Activated CD4-positive, alpha-beta T cell treated with anti-CD3 and anti-CD28 coated beads, Interleukin-2, Interleukin-4, amounts not matched to agents 100 ng/mL and 50 ng/mL, durations not matched to agents 16 hours and 8 hours (primary cell): Measurements from ENCODE around the gene PRKN.
A peak's percentile ranks its signal among the peaks of the same experiment; 100 is the strongest.

ENCODE experiments used
- DNase-seq: peaks from one replicate; pipeline ENCODE4 v3.0.0-alpha.2; 2020; ENCODE audit warnings: low spot score

The PRKN gene

DNA sequence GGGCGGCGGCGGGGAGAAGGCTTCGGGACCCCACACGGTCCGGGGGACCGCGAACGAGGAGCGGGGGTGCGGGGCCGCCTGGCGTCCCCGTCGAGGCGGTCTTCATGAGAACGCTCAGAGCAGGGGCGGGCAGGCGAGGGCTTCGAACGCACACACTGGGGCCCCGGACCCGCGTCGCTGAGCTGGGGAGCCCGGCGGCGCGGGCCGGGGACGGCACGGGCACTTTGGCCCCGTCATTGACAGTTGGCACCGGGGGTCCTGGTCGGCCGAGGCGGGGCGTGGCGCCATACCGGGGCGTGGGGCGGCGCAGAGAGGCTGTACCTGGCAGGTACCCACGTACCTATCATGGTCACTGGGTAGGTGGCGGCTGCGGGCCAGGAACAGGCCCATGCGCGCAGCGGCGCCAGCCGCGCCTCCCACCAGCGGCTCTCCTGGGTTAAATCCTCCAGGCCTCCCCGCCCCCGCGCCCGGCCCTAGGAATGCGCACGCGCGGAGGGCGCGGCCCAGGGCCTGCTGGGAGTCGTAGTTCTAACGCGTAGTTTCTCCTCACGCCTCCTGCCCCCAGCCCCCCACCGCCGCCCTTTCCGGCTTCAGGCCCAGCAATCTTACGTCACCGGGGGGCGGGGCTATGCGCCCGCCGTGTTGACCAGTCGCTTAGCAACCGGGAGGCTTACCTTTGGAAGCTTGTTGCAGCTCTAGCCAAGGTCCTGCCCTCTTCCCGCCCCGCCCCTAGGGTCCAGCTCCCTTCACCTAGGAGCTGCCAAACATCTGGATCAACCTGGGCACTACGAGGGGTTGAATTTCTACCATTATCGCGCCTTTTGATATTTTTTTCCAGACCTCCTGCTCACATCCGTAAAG, at the start of gene PRKN, which contains the start of gene PACRG:
Gene PRKN (minus strand): TSS at position 445 of the 861 bp plus-strand sequence.
Gene PACRG (plus strand): TSS at position 653 of the 861 bp plus-strand sequence.
- DNase-seq, result peak; percentile 95

DNA sequence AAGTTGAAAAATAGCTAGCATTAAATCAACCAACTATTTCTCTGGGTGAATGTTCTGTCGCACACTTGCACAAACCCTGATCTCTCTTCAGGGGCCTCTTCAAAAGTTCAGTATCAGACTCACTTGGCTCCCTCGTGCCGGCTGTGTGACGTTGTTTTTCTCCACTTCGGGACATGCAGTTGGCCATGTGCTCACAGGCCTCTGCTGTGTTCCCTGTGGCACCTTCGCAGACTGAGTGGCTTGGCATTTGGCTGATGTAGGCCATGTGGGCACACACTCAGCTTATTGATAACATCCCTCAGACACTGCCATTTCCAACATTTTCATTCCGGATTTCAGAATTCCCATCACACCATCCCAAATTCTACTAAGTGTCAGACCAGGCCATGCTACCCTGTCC, 49.5 kb upstream of the PRKN start:
- DNase-seq, result no peak

DNA sequence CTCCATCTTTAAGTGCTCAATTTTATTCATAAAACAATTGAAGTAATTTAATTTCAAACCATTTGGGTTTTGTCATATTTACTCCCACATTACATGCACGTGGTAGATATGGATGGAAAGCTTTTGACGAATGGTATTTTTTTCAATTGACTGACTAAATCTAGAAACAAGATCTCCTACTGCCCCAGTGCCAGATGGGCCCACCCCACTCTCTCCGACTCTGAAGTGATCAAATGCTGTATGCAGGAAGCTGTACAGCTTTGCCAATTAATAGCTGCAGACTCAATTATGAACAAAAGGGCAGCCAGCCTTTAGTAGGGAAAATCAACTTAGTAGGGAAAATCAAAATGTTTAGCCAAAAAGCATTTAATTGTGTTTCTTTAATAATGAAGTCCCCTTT, 46.4 kb upstream of the PRKN start:
- DNase-seq, result no peak

DNA sequence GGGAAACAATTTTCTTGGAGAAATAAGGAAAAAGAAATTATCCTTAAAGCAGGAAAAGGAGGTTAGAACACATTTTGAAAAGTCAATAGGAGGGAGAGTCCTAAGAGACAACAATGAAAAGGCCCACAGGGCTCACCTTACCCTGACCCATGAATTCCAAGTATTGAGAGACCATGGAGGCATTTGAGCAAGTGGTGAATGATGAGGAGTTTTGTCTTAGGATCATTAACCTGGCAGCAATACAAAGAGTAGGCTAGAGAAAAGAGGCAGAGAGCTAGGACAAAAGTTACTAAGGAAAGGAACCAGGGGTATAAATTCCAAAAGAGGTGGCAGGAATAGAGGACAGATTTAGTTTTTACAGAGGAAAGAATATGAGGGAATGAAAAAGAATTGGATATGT, 44.9 kb upstream of the PRKN start:
- DNase-seq, result no peak

DNA sequence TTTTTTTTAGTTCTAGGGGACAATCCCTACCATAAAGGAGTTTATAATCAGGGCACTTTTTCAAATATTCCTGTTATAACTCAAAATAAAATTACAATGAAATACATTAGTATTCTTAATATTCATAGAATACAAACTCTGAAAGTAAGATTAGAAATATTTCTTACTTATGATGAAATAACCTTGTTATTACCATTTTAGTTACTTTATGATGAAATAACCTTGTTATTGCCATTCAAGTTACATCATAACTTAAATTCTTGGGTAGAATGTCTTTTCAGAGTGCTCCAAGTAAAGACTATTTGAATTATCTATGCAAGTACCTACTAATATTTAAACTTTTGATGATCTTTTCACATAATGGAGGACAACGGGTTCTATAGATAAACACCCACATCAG, 43.4 kb upstream of the PRKN start:
- DNase-seq, result no peak

DNA sequence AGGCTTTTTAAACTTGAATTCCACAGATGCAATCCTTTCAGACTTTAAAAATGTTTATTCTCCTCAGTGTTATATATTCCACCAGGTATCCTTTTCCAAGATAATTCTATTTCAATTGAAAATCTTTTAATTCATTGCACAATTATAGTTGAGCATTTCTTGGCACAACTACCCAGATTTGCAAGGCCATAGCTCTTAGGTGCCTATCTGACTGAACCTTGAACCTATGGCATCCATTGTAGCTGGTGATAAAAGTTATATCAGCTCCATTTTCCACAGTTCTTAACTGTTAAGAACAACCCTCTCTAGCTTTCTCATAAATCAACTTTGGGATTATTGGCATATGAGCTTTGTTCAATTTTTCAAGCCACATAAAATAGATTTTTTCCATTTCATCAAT, 42.6 kb upstream of the PRKN start:
- DNase-seq, result no peak

DNA sequence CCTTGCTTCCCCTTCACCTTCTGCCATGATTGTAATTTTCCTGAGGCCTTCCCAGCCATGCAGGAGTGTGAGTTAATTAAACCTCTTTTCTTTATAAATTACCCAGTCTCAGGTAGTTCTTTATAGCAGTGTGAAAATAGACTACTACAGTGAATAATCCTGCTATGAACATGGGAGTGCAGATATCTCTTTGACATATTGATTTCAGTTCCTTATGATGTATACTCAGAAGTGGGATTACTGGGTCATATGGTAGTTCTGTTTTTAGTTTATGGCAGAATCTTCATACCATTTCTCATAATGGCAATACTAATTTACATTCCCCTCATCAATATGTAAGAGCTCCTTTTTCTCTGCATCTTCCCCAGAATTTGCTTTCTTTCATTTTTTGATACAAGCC, 26.2 kb upstream of the PRKN start:
- no peak for DNase-seq

DNA sequence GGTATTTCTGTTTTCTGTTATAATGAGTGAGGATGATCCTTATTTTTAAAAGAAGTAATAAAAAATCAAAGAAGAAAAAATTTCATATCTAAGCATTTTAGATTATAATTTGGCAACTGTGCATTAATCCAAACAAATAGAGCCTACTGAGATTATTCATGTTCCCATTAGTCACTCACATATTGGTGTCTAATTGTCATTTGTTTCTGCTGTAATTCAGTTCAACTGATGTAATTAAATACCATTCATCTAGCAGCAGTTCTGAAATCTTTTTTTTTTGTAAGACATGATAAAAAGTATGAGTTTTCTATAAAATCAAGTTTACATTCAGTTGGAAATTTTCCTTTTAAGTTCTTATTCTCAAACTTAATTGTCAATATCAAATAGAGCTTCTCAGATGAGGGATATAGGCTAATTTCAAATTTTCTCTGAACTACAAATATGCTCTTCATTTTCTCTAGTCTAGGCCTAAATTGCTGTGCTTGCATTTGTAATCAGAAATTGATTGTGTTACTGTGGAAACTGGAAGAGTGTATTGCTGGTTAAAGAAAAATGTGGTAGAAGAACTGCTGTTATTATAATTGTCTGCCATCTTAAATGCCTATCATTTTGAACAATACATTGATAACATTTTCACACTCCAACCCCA, 23.8 kb upstream of the PRKN start:
- no peak for DNase-seq

DNA sequence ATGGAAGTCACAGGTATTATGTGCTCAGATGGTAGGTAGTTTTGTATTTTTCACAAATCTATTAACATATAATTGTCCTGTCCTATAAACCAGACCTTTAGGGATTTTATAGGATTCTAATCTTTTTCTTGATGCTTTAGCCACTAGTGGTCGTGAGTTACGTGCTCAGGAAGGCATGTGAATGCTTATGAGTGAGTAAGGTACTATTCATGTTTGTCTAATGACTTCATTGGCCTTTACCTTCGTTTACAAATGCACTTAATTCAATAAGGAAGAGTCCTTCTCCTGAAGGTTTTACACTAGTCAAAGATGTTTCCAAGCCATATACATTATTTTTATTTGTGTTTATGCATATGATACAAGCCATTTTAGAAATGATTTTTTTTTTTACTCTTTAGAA, 23.2 kb upstream of the PRKN start:
- DNase-seq, result no peak

DNA sequence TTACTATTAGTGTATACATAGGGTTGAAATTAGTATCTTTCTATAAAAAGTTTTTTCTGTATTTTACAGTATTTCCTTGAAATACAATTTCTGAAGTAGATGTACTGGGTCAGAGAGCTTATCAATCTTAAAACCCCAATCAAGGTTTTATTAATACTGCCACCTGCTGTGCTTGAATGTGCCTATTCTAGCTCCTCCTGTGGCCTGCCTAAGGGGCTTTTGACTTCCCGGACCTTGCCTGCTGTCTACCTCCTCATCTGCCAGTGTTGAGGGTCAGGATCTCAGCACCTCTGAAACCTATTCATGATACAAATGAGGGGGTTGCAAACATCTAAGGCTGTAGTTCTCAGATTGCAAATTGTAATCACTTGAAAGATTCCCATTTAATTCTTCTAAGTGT, 9.4 kb upstream of the PRKN start:
- no peak for DNase-seq

DNA sequence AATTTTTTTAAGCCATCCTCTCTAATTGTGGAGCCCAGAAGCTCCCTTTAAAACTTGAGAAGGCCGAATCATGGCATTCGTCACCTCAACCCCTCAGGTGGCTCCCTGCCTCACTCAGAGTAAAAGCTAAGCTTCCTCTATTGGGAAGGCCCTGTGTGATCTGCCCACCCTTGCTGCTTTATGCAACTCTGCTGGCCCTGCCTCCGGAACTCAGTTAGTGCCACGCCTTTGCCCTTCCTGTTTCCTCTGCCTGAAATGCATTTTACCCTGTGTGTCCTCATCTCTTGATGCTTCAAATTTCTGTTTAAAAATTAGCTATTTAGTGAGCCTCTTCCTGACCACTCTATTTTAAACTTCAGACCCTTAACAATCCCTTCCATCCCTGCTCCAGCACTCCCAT, 5.9 kb upstream of the PRKN start:
- no peak for DNase-seq

DNA sequence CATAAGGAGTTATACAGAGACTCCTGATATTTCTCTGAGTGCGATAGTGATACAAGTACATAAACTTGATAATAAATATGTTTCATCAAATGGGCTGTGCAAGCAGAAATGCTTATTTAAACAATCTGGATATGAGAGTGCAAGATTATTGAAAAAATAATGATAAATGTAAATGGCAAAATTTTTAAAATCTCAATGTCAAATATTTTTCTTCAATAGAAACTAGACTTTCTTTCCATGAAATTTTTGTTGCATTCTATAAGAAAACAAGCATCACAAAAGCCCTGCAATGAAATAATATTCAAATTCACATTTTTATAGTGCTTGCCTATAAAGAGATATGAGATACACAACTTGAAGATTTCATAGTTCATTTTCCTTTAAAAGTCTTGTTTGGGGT, 2.9 kb upstream of the PRKN start:
- no peak for DNase-seq

DNA sequence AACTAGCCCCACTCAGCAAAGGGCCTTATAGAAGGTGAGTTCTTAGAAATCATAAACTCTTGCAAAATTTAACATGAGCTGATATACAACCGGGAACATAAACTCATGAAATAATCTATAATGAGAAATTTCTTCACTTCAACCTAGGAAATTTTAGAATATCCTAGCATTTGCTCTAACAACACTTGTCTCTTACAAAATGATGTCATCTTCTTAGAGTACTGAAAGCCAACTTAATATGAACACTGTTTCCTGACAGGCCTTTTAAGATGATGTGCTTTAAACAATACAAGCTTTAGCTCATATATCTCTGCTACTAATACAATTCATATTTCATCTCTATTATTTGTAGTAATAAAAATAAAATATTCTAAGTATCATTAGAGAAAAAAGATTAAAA, 1.1 kb upstream of the PRKN start:
- DNase-seq, result no peak

DNA sequence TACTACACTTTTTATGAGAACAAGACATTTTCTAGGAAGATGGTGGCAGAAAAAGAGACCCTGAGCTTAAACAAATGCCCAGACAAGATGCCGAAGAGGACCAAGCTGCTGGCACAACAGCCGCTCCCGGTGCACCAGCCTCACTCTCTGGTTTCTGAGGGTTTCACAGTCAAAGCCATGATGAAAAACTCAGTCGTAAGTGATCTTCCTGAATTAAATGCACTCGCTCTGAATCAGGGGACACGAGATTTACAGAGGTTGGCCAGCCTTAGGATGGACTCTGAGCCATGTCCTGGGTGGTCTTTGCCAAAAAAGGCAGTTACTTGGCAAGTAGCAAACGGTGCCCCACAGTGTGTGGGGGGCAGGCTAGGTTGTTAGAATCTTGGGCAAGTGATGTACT, 631 bp upstream of the PRKN start:
- no peak for DNase-seq

DNA sequence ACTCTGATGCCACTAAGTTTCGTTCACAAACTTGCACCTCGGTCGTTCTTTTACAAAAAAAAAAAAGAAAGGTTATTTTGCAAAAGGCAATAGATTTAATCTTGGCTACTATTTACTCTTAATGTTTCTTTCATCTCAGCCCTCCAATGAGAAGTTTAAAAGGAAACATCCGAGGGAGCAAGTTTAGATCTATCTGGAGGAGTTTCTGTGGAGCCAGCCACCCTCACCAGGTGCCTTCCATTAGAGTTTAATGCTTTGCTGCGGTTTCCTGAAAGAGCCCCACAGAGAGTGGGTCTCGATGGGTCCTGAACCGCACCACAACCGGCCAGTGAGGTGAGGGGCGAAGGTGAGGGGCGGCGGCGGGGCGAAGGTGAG, 632 bp downstream of the PRKN start:
- no peak for DNase-seq

DNA sequence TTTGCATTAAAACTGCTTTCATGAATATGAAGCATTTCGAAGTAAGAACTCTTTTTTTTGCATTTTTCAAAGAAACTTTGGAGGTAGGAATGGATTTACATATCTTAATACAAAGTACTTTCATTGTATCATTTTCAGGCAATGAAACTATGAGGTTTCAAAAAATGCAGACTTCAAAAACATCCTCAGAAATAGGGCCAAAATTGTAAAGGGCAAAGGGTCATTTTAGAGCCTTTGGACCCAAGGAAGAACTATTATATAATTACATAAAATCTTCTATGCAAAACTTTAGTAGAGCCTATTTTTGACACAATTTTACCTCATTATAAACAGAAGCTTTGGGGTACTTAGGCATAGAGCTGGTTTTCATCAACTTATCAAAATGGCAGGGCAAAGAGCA, 4.9 kb downstream of the PRKN start:
- no peak for DNase-seq

DNA sequence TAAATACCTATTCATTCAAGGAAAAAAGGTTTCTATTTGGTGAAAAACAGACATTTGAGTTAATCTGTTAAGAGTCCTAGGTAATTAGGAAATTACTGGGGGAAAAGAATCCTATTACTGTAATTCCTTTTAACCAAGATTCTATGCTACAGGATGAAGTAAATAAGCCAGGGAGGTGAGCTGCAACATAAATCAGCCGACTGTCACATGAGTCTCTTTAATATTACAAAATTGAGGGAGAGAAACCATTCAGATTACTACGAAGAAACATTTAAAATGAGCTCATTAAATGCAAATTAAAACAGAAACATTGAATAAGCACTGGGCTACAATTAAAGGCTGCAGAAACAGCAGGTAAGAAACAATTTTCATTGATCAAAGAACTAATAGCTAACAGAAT, 5.3 kb downstream of the PRKN start:
- no peak for DNase-seq

DNA sequence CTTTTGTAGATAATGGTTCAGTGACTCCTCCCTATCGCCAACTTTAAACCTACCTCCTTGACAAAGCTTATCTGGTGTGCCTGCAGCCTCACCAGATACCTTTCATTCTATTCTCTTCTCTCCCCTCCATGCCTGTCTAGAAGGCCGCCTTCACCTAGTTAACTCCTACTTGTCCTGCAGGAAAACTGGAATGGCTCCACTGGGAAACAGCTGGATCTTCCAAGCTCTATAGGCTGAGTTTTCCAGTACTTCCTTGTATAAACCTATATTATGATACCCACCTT, 6.2 kb downstream of the PRKN start:
- DNase-seq, result no peak

DNA sequence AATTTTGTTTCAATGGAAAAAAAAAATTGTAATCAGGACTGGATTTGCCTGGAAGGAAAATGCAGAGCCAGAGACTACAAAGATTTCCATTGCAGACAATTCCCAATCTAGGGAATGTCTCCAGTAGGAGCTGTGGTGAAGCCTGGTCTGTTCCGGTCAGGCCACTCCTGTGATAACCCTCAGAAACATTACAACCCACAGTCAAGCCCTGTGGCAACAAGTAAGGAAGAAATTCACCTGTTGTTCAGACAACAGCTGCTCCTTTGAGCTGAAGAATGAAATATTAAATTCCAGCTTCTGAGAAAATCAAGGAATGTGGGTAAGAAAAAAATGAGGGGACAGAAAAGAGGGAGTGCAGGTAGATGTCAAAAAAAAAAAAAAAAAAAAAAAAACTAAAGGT, 8.0 kb downstream of the PRKN start:
- DNase-seq, result no peak

DNA sequence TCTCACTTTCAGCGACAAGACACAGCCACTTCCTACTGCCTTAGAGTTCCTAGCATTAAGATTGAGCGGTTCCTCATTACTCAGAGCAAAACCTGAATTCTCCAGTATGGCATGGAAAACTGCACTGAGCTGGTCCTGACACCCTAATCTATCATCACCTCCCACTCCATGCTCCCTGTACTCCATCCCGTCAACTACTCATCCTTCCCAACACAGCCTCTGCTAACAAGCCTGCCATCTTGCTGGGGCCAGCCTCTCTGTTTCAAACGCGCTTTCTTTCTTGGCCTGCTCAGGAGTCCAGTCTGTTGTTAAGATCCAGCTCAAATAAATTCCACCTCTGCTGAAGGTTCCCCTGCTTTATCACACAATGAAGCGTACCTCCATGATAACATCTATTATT, 12.0 kb downstream of the PRKN start:
- DNase-seq, result no peak

DNA sequence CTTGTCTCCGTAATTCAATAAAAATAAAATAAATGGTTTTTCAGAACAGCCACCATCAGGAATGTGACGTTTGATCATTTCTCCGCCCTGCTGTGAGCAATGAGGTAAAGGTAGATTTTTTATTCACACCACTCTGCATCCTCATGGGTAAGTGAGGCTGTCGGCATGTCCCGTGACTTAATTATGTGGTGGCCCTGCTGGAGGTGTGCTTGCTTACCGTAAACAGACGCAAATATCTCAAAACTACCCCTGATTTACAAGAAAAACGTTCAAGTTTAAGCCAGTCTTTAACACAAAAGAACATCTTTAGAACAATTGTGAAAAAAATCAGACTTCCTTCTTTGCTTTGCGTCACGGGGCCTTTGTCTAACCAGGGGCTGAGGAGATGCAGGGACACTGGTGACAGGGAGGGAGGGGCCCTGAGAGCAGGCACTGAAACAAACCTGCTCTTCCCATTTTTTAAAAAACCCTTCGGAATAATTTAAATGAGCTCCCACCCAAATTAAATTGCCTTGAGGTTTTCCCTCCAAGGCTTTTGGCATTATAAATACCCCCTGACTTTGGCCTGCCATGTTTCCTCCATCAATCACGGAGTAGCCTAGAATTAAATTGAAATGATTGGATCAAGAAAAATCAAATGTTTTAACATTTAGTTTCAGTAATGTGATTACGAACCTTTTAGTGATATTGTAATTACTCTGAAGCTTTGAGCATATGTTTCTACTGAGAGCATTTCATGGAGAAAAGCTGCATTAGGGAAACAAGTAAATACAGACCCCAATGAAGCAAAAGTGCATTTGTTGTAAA, 13.4 kb downstream of the PRKN start:
- no peak for DNase-seq

DNA sequence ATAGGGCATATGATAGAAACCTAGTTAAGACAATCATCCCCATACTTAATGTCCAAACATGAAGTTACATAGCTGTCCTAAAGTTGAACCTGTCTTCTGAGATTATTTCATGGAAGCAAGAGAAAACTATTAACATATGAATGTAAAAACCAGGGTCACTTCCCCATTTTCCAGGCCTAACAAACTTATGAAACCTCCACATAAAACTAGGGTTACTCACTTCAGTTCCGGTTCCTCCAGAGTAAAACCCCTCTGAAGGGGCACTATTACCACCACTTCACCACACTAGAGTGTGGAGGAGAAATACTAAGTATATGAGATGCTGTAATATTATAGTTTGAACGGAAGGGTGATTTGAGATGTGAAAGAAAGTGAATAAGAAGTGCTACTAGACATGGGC, 14.9 kb downstream of the PRKN start:
- DNase-seq, result no peak

DNA sequence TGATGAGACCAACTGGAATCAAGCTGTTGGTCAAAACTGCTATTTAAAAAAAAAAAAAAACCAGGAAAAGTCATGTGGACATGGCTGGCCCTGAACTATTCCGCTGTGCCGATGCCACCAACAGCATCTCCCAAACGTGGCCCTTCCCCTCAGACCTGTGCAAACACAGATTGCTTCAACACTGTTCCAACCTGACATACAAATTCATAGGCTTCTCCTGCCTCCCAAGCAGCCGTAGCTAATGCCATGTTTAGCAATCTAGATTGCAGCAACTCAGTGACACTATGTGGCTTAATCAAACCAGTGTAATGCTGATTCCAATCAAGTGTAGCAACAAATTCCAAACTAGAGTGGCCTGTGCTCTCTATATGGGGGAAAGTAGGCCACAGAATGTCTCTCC, 16.2 kb downstream of the PRKN start:
- DNase-seq, result no peak
